Liver (tissue), 9 donors: ENCODE data around the gene EXD3. TPM values are rescaled to one million over a fixed set of nuclear protein-coding genes. Genes with fewer than 3 reads are reported as not detected.

Experiments used
- DNase-seq: peaks from one replicate; pipeline ENCODE4 v3.0.0-alpha.2; 2017; ENCODE audit warnings: low spot score
- H3K27ac ChIP-seq, 2 donors: one replicate each; pipeline ENCODE4 v1.7.0; 2013; ENCODE audit warnings: inconsistent platforms in 2 of 2, low read length in 2 of 2, control low read depth in 1 of 2, low read depth in 1 of 2, mild to moderate bottlenecking in 1 of 2
- H3K27me3 ChIP-seq, 4 donors: one replicate each; pipeline versions ENCODE4 v1.6.1 to v1.7.0; 2013; ENCODE audit warnings: low read length in 3 of 4, inconsistent platforms in 1 of 4, mild to moderate bottlenecking in 1 of 4, moderate library complexity in 1 of 4; ENCODE audit not compliant: control insufficient read depth in 4 of 4, insufficient read depth in 4 of 4
- H3K36me3 ChIP-seq, 4 donors: one replicate each; pipeline versions ENCODE4 v1.6.1 to v1.7.0; 2013; ENCODE audit warnings: low read length in 3 of 4, mild to moderate bottlenecking in 3 of 4, low read depth in 1 of 4, moderate library complexity in 1 of 4; ENCODE audit not compliant: control insufficient read depth in 4 of 4, insufficient read depth in 3 of 4
- H3K4me1 ChIP-seq, 4 donors: one replicate each; pipeline versions ENCODE4 v1.6.1 to v1.7.0; 2013; ENCODE audit warnings: low read length in 3 of 4, mild to moderate bottlenecking in 3 of 4, moderate library complexity in 1 of 4; ENCODE audit not compliant: control insufficient read depth in 4 of 4, insufficient read depth in 4 of 4
- H3K4me3 ChIP-seq, 3 donors: one replicate each; pipeline versions ENCODE4 v1.6.1 to v1.7.0; 2013; ENCODE audit warnings: low read length in 3 of 3, control low read depth in 1 of 3, low read depth in 1 of 3, mild to moderate bottlenecking in 1 of 3
- H3K9ac ChIP-seq, 2 donors: one replicate each; pipeline ENCODE4 v1.7.0; 2013; ENCODE audit warnings: low read length in 2 of 2, mild to moderate bottlenecking in 2 of 2, moderate library complexity in 2 of 2, control low read depth in 1 of 2, low read depth in 1 of 2
- H3K9me3 ChIP-seq, 4 donors: one replicate each; pipeline versions ENCODE4 v1.6.1 to v1.7.0; 2013; ENCODE audit warnings: low read length in 3 of 4; ENCODE audit not compliant: control insufficient read depth in 4 of 4
- EGR1 ChIP-seq, 2 donors: IDR thresholded peaks; 2 replicates each; pipeline ENCODE4 v1.6.1; 2016 to 2018; ENCODE audit warnings: antibody characterized with exemption in 2 of 2, low read depth in 2 of 2
- FOXA2 ChIP-seq: IDR thresholded peaks from 2 replicates; pipeline ENCODE4 v1.6.1; 2016; ENCODE audit warnings: antibody characterized with exemption
- GABPA ChIP-seq, 2 donors: IDR thresholded peaks in 1 of 2; conservative IDR thresholded peaks in 1 of 2; 2 replicates each; pipeline ENCODE4 v1.6.1; 2016; ENCODE audit warnings: antibody characterized with exemption in 2 of 2, mild to moderate bottlenecking in 1 of 2, moderate library complexity in 1 of 2
- RAD21 ChIP-seq, 2 donors: IDR thresholded peaks; 2 replicates each; pipeline ENCODE4 v1.6.1; 2016; ENCODE audit warnings: antibody characterized with exemption in 2 of 2, mild to moderate bottlenecking in 2 of 2
- WGBS: extraction: QIAGEN DNeasy Blood & Tissue Kit; methylation state at CpG from one replicate; pipeline ENCODE4 v1.1.7; 2013; 5-methylcytosine and 5-hydroxymethylcytosine counted together
- polyA plus RNA-seq, 2 donors: library from polyadenylated mRNA; stranded (reverse) in 1 of 2; unstranded in 1 of 2; fragments of 200-250 nt in 1 of 2; fragments of >200 nt in 1 of 2; fragmentation: Nextera tagmentation in 1 of 2; extraction: Ambion mirVana in 1 of 2; gene quantifications; one replicate each; pipeline versions ENCODE4 v1.2.1 to v1.2.3, GENCODE V29; 2013 to 2015
- total RNA-seq, 2 donors: library from RNA; depleted of rRNA; stranded (reverse); fragments of >200 nt; gene quantifications; one replicate each; pipeline ENCODE4 v1.2.3, GENCODE V29; 2014
- TF ChIP-seq, protein P1 (sequence below): fragments of 150-350 bp; IDR thresholded peaks from 2 replicates; pipeline ENCODE4 v1.5.1; 2017; ENCODE audit warnings: improper control_type of control experiment, low read depth, low read length; ENCODE audit not compliant: missing input control
- TF ChIP-seq, protein P2 (sequence below): IDR thresholded peaks from 2 replicates; pipeline ENCODE4 v1.6.1; 2016; ENCODE audit warnings: antibody characterized with exemption
- donor health status: healthy.
- donor health status: healthy.
- donor health status: healthy.
- donor health status: healthy.
- donor health status: healthy.

The EXD3 gene
- total and polyA plus RNA-seq, 4 donors: 2.5 to 6.7 (median 3.7) TPM

DNA sequence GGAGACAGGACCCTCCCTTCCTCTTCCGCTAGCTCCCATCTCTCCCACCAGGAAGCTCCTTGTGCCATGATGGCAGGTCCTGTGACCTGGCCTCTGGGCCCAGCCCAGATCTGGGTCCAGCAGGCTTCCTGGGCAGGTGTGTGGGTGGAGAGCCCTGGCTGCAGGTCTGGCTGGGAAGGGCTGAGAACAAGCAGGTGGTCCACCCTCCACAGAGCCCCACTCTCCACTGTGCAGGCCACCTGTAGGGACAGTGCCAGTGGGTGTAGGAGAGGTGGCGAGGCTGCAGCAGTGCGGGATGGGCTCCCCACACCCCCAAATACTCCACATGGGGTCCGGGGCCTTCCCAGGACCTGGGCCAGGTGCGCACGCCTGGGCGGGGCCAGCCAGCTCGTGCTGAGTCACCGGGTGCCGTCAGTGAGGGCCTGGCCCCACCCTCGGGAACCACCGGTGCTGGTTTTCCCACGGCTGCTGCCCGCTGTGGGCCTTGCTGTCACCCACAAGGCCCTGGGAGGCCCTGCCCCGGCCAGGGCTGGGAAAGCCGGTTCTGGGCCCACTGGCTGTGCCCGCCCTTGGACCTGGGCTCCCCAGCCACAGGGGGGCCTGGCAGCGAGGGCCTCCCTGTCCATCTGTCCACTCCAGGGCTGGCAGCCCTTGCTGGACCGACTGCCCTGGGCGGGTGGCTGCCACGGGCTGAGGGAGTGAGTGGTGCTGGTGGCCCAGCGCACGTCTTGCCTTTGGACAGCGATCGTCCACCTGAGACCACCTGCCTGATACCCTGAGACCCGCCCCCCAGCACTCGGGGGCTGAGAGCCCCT, 111.6 kb downstream of the EXD3 start:
- Histone ChIP-seq H3K4me3 (no peak overlapping the region), H3K9me3 (no peaks in the 10 kb centered on the region), H3K4me1 (peaks cover 2 to 11% (median 5%) of the 10 kb centered on the region in 4 donors), H3K27me3 (no peaks in the 10 kb centered on the region), H3K36me3 (no peaks in the 10 kb centered on the region), H3K27ac (no peak overlapping the region), H3K9ac (no peak overlapping the region)
- DNase-seq: peak; percentile 34
- WGBS: 74% methylated on average over 27 of the region's 27 CpGs
- TF ChIP-seq GABPA (IDR thresholded peaks at IDR 0.05 in 1 of 2, conservative IDR thresholded peaks at IDR 0.05 in 1 of 2): no peak
- TF ChIP-seq, protein P1, sequence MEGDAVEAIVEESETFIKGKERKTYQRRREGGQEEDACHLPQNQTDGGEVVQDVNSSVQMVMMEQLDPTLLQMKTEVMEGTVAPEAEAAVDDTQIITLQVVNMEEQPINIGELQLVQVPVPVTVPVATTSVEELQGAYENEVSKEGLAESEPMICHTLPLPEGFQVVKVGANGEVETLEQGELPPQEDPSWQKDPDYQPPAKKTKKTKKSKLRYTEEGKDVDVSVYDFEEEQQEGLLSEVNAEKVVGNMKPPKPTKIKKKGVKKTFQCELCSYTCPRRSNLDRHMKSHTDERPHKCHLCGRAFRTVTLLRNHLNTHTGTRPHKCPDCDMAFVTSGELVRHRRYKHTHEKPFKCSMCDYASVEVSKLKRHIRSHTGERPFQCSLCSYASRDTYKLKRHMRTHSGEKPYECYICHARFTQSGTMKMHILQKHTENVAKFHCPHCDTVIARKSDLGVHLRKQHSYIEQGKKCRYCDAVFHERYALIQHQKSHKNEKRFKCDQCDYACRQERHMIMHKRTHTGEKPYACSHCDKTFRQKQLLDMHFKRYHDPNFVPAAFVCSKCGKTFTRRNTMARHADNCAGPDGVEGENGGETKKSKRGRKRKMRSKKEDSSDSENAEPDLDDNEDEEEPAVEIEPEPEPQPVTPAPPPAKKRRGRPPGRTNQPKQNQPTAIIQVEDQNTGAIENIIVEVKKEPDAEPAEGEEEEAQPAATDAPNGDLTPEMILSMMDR: no peak

DNA sequence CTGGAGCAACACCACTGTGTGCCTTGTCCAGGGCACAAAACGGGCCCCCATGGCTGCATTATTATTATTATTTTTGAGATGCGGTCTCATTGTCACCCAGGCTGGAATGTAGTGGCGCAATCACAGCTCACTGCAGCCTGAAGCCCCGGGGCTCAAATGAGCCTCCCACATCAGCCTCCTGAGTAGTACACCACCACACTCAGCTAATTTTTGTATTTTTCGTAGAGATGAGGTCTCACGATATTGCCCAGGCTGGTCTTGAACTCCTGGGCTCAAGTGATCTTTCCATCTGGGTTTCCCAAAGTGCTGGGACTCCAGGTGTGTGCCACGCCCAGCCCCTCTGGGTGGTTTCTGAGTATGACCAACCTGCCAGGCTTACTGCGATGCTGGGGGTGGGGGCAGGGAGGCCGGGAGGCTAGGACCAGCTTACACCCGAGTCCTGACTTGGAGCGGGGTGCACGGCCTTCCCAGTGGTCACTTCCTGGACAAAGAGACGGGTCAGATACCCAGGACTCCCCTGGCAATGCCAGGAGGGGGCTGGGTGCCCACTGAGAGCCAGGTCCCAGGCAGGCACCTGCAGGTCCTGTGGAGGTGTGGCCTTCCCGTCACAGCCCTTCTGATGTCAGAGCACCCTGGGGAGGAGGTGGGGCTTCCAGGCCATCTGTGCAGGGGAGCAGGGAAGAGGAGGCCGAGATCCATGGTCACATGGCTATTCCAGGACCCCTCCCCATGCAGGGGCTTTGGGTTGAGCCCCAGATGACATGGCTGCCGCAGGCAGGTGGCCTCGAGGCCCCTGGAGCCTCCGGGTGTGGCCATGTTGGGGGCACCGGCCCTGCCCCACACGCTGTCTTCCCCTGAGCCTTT, 112.5 kb downstream of the EXD3 start:
- Histone ChIP-seq H3K4me3 (no peak overlapping the region), H3K27ac (no peak overlapping the region), H3K27me3 (no peaks in the 10 kb centered on the region), H3K9me3 (no peaks in the 10 kb centered on the region), H3K36me3 (no peaks in the 10 kb centered on the region), H3K9ac (no peak overlapping the region), H3K4me1 (peaks cover 2 to 13% (median 5%) of the 10 kb centered on the region in 4 donors)
- no peak for TF ChIP-seq EGR1 (IDR thresholded peaks at IDR 0.05; ENCODE audit: low read depth in 2 of 2)
- TF ChIP-seq, protein P1: no peak
- no peak for TF ChIP-seq FOXA2
- TF ChIP-seq, protein P2, sequence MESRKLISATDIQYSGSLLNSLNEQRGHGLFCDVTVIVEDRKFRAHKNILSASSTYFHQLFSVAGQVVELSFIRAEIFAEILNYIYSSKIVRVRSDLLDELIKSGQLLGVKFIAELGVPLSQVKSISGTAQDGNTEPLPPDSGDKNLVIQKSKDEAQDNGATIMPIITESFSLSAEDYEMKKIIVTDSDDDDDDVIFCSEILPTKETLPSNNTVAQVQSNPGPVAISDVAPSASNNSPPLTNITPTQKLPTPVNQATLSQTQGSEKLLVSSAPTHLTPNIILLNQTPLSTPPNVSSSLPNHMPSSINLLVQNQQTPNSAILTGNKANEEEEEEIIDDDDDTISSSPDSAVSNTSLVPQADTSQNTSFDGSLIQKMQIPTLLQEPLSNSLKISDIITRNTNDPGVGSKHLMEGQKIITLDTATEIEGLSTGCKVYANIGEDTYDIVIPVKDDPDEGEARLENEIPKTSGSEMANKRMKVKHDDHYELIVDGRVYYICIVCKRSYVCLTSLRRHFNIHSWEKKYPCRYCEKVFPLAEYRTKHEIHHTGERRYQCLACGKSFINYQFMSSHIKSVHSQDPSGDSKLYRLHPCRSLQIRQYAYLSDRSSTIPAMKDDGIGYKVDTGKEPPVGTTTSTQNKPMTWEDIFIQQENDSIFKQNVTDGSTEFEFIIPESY: no peak
- TF ChIP-seq RAD21 (IDR thresholded peaks at IDR 0.05): no peak
- no peak for DNase-seq
- 76% methylated on average over 20 of the region's 20 CpGs for WGBS
